Fibroblast of mammary gland (primary cell): ENCODE results near the gene RAB43.
"Not testable (repeated sequence)": the region's sequence is repeated elsewhere in the genome, so short reads cannot be mapped to it uniquely, and the experiment has no call there.

Source experiments
- DNase-seq: peaks from one replicate; pipeline ENCODE4 v3.0.0-alpha.2; 2010; ENCODE audit warnings: low read depth
- H3K4me3 ChIP-seq: 2 replicates; pipeline ENCODE4 v1.5.1; 2011; ENCODE audit warnings: low read depth, mild to moderate bottlenecking, low read length, moderate library complexity; ENCODE audit not compliant: control insufficient read depth
- CTCF ChIP-seq: conservative IDR thresholded peaks from 2 replicates; pipeline ENCODE4 v1.5.1; 2011; ENCODE audit warnings: low read depth, low read length, inconsistent platforms; ENCODE audit not compliant: control insufficient read depth, insufficient read depth

Gene RAB43

DNA sequence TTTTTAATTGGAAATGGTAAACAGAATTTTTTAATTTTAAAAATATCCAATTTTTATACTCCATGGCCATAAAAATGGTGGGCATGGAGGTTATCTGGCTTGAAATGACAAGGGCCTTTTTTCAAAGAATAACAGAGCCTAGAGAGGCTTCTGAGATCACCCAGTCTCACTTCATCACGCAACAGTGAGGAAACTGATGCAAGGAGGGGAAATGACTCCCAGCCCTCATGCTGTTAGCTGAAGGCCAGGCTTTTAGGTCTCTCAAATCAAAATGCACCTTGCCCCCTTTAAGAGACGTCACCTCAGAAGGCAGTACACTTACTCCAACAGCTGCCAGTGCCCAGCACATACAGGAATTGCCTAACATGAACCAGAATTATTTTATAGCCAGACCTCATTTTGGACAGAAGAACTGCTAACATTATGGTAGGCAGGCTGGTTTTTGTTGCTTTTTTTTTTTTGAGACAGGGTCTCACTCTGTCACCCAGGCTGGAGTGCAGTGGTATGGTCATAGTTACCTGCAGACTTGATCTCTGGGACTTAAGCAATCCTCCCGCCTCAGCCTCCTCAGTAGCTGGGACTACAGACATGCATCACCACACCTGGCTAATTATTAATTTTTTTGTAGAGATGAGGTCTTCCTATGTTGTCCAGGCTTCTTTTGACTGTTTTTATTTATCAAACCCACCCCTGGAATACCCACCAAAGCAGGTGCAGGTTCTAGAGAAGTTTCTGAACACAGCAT is 9.1 kb downstream of the RAB43 start:
- no peak for DNase-seq
- H3K4me3 ChIP-seq: no peak overlapping the region
- TF ChIP-seq CTCF: no peak

GRCh38 chr3:129111076-129111780 is 10.4 kb downstream of the RAB43 start:
- H3K4me3 ChIP-seq, DNase-seq: not testable (repeated sequence)

DNA sequence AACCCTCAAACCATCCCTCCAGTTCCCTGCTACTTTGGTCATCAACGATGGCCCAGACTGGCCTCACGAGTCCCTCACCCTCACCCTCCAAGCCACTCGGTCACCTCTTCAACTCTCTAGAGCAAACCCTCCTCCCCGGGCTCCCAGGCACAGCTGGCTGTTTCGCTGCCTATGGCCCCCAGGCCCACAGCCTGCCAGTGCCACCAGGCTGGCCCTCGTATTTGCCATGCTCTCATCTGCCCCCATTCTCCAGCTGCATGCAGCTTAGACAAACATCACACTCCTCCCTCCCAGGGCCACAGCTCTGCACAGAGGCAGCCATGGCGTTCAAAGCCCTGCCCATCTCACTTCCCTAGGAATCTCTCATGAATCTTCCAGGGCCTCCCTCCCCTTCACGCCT is 13.8 kb downstream of the RAB43 start:
- DNase-seq: no peak
- TF ChIP-seq CTCF: no peak
- H3K4me3 ChIP-seq: no peak overlapping the region

DNA sequence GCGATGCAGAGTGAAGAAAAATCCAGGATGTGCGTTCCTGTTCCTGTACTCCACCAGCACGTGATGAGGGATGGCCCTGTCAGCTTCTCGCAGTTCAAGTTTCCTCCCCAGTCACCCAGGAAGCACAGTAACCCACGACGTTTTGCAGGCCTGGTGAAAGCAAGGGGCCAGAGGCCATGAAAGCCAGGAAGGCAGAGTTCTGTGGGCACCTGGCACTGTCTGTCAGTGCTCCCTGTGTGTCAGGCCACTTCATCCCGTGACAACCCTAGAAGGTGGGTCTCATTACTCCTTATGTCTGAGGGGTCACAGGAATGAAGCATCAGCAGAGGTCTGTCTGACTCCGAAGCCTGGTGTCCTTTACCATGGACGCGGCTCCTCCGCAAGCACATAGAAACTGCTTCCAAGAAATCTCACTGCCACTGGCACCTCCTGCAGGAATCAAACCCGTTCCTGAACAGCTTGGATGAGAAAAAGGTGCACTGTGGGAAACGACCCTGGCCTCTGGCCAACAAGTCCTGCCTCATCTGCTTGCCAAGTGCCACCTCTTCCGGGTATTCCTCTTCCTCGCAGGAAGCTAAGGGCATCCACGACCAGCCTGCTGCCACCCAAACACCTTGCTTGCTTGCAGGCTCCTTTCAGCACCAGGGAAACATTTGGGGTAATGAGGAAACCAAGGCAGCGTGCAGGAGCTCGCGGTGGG is 14.6 kb downstream of the RAB43 start:
- no peak for TF ChIP-seq CTCF

DNA sequence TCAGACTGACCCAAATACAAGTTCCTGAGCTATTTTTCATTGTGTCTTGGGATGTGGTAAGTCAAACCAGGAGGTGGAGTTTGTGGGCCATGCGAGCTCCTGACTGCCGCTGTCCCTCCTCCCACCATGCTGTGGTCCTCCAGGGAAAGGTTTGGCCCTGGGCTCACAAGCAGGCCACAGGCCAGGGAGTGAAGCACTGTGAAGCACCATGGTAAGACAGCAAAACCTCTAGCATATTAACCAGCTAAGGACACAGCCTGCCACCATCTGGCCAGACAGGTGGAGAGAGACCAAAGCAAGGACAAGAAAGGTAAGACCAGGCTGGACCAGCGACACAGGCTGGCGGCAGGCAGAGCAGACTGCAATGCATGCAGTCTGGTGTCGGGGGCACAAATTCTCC is 15.3 kb downstream of the RAB43 start:
- no peak for DNase-seq
- no peak for TF ChIP-seq CTCF
- H3K4me3 ChIP-seq: no peak overlapping the region

More for the DNA sequence above, 14.6 kb downstream of the RAB43 start:
- no peak overlapping the region for H3K4me3 ChIP-seq
- no peak for DNase-seq

DNA sequence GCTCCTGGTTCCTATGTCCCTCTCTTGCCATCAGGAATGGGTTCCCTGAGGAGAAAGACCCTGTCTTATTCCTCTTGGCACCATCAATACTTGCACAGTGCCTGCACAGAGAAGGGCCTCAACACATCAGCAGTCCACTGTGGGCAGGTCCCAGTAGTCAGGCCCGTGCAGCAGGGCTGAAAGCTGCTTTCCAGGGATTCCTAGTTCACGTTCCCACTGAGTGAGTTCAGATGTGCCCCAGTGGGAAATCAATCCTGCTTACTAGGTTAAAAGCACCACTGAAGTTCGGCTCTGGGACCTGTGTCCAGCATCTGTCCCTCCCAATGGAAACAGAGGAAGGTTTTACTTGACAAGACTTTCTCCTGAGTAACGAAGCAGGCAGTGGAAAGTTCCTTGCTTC is 15.7 kb downstream of the RAB43 start:
- TF ChIP-seq CTCF: no peak
- no peak for DNase-seq
- no peak overlapping the region for H3K4me3 ChIP-seq

DNA sequence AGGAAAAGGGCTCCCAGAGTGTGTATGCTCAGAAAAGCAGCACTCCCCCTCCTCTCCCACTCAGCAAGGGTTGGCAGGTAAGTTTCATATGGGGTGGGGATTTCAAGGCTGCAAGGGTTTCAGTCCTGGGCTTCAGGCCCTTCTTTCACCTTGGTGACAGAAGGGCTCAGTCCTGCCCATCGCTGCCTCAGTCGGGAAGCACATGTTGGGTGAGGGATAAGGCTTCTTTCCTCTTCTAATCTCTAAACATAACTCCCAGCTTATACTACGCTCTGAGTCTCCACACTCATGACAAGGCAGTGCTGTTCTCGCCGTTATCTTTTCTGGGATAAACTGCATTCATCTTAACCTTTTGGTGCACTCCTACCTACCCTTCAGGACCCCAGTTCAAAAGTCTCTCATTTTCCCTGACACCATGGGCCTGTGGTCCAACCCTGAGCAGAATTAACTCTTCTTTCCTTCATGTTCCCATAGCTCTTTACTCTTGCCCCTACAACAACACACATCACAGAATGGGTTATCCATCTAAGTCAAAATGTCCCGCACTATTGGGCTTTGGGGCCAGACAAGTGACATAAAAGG is 17.0 kb downstream of the RAB43 start:
- DNase-seq: no peak
- H3K4me3 ChIP-seq: no peak overlapping the region
- no peak for TF ChIP-seq CTCF
